Thyroid gland (tissue), 4 donors: ENCODE results near the gene RASA1. TPM values are rescaled to one million over a fixed set of nuclear protein-coding genes. Genes with fewer than 3 reads are reported as not detected.

Experiments used
- DNase-seq, 2 donors: peaks; one replicate each; pipeline ENCODE4 v3.0.0-alpha.2; 2019
- H3K27ac ChIP-seq, 3 donors: fragments of 200-600 bp; sonication (generic); 1 replicate in 2 of 3; 2 replicates in 1 of 3; pipeline ENCODE4 v1.5.1; 2016 to 2019; ENCODE audit warnings: mild to moderate bottlenecking in 1 of 3, moderate library complexity in 1 of 3
- H3K27me3 ChIP-seq: fragments of 200-600 bp; sonication (generic); one replicate; pipeline ENCODE4 v1.5.1; 2019
- H3K36me3 ChIP-seq, 2 donors: fragments of 200-600 bp; sonication (generic); one replicate each; pipeline ENCODE4 v1.5.1; 2016 to 2019
- H3K4me1 ChIP-seq, 2 donors: fragments of 200-600 bp; sonication (generic); one replicate each; pipeline ENCODE4 v1.5.1; 2017 to 2019
- H3K4me3 ChIP-seq, 3 donors: fragments of 200-600 bp; sonication (generic); replicated peaks in 1 of 3; 1 replicate in 2 of 3; 2 replicates in 1 of 3; pipeline ENCODE4 v1.5.1; 2016; ENCODE audit warnings: mild to moderate bottlenecking in 1 of 3
- H3K9me3 ChIP-seq: fragments of 200-600 bp; sonication (generic); one replicate; pipeline ENCODE4 v1.5.1; 2017
- POLR2A ChIP-seq, 2 donors: fragments of 450-650 bp; IDR thresholded peaks; one replicate each; pipeline ENCODE4 v1.6.1; 2017; ENCODE audit warnings: antibody characterized with exemption in 2 of 2, mild to moderate bottlenecking in 2 of 2, moderate library complexity in 1 of 2
- WGBS, 2 donors: methylation state at CpG; one replicate each; pipeline ENCODE4 v1.1.5; 2017; 5-methylcytosine and 5-hydroxymethylcytosine counted together
- intact Hi-C: fragments of 100-400 bp; cut with DNase I; formaldehyde crosslinking; loops from one replicate; pipeline ENCODE4 v1.15.1; 2023
- total RNA-seq, 4 donors: library from RNA; depleted of rRNA; stranded (reverse); fragments of >200 nt; gene quantifications; one replicate each; pipeline ENCODE4 v1.2.3, GENCODE V29; 2016
- TF ChIP-seq, protein P1 (sequence below), 6 experiments: fragments of 200-600 bp in 3 of 6; fragments of 450-650 bp in 3 of 6; sonication (generic) in 3 of 6; IDR thresholded peaks; one replicate each; pipeline ENCODE4 v1.5.1; 2016 to 2019; ENCODE audit warnings: antibody characterized with exemption in 6 of 6, mild to moderate bottlenecking in 2 of 6, inconsistent platforms in 1 of 6, moderate library complexity in 1 of 6

Gene RASA1
- total RNA-seq: 10 to 100 TPM; 45.2 to 57.1 (median 52.8) TPM

- TF ChIP-seq POLR2A (IDR thresholded peaks at IDR 0.05): peak; percentile 56 to 96
- TF ChIP-seq, protein P1, sequence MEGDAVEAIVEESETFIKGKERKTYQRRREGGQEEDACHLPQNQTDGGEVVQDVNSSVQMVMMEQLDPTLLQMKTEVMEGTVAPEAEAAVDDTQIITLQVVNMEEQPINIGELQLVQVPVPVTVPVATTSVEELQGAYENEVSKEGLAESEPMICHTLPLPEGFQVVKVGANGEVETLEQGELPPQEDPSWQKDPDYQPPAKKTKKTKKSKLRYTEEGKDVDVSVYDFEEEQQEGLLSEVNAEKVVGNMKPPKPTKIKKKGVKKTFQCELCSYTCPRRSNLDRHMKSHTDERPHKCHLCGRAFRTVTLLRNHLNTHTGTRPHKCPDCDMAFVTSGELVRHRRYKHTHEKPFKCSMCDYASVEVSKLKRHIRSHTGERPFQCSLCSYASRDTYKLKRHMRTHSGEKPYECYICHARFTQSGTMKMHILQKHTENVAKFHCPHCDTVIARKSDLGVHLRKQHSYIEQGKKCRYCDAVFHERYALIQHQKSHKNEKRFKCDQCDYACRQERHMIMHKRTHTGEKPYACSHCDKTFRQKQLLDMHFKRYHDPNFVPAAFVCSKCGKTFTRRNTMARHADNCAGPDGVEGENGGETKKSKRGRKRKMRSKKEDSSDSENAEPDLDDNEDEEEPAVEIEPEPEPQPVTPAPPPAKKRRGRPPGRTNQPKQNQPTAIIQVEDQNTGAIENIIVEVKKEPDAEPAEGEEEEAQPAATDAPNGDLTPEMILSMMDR (IDR thresholded peaks at IDR 0.05): no peak
- intact Hi-C loops: loop anchor here (10.0 kb wide), 1 partner anchor 127 kb away; no protein-coding TSS in a partner anchor
- Histone ChIP-seq H3K4me1 (peaks cover 8 to 15% of the 10 kb centered on the region in 2 donors), H3K27ac (peak within 1 kb of the TSS; percentile 87 to 96 (median 94)), H3K36me3 (no peaks in the 10 kb centered on the region), H3K4me3 (peak within 1 kb of the TSS; percentile 62 to 92 (median 84)), H3K27me3 (no peaks in the 10 kb centered on the region), H3K9me3 (no peaks in the 10 kb centered on the region)
- DNase-seq: peak; percentile 95 to 97
- WGBS, 2 donors: 0% methylated on average over 46 of the region's 46 CpGs
Measured at GRCh38 chr5:87267574-87268125, at the start of gene RASA1. Gene RASA1, plus strand, starts transcription at chr5:87267883. Its CDS starts 569 bp downstream, at chr5:87268452.

GRCh38 chr5:87229780-87230179 lies 37.9 kb upstream of the RASA1 start:
- no peak for DNase-seq
- 90 to 96% methylated on average over 2 of the region's 2 CpGs for WGBS, 2 donors
- no peaks in the 10 kb centered on the region for H3K36me3 ChIP-seq
- no peaks in the 10 kb centered on the region for H3K27me3 ChIP-seq
- no peaks in the 10 kb centered on the region for H3K9me3 ChIP-seq
- H3K4me1 ChIP-seq: no peaks in the 10 kb centered on the region
- no peak overlapping the region for H3K4me3 ChIP-seq
- intact Hi-C loops: no loop called here
- H3K27ac ChIP-seq: no peak overlapping the region
- TF ChIP-seq, protein P1 (IDR thresholded peaks at IDR 0.05): no peak
- no peak for TF ChIP-seq POLR2A (IDR thresholded peaks at IDR 0.05)

GRCh38 chr5:87231037-87231808 lies 36.5 kb upstream of the RASA1 start:
- Histone ChIP-seq H3K27me3 (no peaks in the 10 kb centered on the region), H3K4me1 (no peaks in the 10 kb centered on the region), H3K27ac (no peak overlapping the region), H3K36me3 (no peaks in the 10 kb centered on the region), H3K4me3 (no peak overlapping the region), H3K9me3 (no peaks in the 10 kb centered on the region)
- intact Hi-C loops: no loop called here
- WGBS, 2 donors: 69 to 72% methylated on average over 5 of the region's 5 CpGs
- TF ChIP-seq POLR2A (IDR thresholded peaks at IDR 0.05): no peak
- TF ChIP-seq, protein P1 (IDR thresholded peaks at IDR 0.05): no peak
- no peak for DNase-seq

GRCh38 chr5:87233143-87233542 lies 34.5 kb upstream of the RASA1 start:
- DNase-seq: no peak
- H3K4me3 ChIP-seq: no peak overlapping the region
- no peak overlapping the region for H3K27ac ChIP-seq
- H3K9me3 ChIP-seq: no peaks in the 10 kb centered on the region
- no peak for TF ChIP-seq POLR2A (IDR thresholded peaks at IDR 0.05)
- TF ChIP-seq, protein P1 (IDR thresholded peaks at IDR 0.05): no peak
- no peaks in the 10 kb centered on the region for H3K4me1 ChIP-seq
- H3K36me3 ChIP-seq: no peaks in the 10 kb centered on the region
- no peaks in the 10 kb centered on the region for H3K27me3 ChIP-seq
- WGBS, 2 donors: 89 to 90% methylated on average over 2 of the region's 2 CpGs
- intact Hi-C loops: no loop called here

DNA sequence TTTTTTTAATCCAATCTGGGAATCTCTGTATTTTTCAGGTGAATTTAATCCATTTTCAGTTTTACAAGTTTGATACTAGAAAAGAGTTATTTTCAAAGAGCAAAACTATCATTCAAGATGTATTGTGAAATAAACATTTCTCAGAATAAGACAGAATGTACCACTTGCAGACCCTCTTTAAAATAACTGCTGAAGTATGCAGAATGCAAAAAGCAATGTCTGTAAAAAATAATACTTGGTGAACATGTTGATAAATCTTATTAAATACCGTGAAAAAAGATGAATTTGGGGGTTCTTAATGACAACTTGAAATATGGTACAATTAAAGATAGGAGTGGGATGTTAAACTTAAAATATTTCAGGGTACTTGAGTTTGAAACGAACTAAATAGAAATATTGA lies 26.1 kb upstream of the RASA1 start:
- intact Hi-C loops: no loop called here
- H3K27ac ChIP-seq: no peak overlapping the region
- H3K4me1 ChIP-seq: peaks cover 5 to 7% of the 10 kb centered on the region in 2 donors
- no peaks in the 10 kb centered on the region for H3K27me3 ChIP-seq
- no peaks in the 10 kb centered on the region for H3K36me3 ChIP-seq
- no peaks in the 10 kb centered on the region for H3K9me3 ChIP-seq
- 89 to 91% methylated on average over 2 of the region's 2 CpGs for WGBS, 2 donors
- TF ChIP-seq, protein P1 (IDR thresholded peaks at IDR 0.05): no peak
- TF ChIP-seq POLR2A (IDR thresholded peaks at IDR 0.05): no peak
- no peak for DNase-seq
- no peak overlapping the region for H3K4me3 ChIP-seq
